Gastrocnemius medialis (tissue), 4 donors: ENCODE data around the gene GLRA1. TPM values are rescaled to one million over a fixed set of nuclear protein-coding genes. Genes with fewer than 3 reads are reported as not detected.
"Not testable (repeated sequence)": the region's sequence is repeated elsewhere in the genome, so short reads cannot be mapped to it uniquely, and the experiment has no call there.

Experiments
- ATAC-seq, 2 donors: fragments of 150-250 bp; one replicate each; pipeline ENCODE4 v1.9.1; 2016
- DNase-seq, 2 donors: peaks; one replicate each; pipeline ENCODE4 v3.0.0-alpha.2; 2019
- H3K27ac ChIP-seq, 4 donors: fragments of 200-600 bp; sonication (generic); 1 replicate in 1 of 4; 2 replicates in 3 of 4; pipeline ENCODE4 v1.5.1; 2016 to 2018; ENCODE audit warnings: mild to moderate bottlenecking in 2 of 4, moderate library complexity in 1 of 4
- H3K27me3 ChIP-seq, 3 donors: fragments of 200-600 bp; sonication (generic) in 2 of 3; 1 replicate in 1 of 3; 2 replicates in 2 of 3; pipeline versions ENCODE4 v1.5.1 to v1.6.0; 2016 to 2019; ENCODE audit warnings: mild to moderate bottlenecking in 1 of 3, moderate library complexity in 1 of 3
- H3K36me3 ChIP-seq, 2 donors: fragments of 200-600 bp; sonication (generic) in 1 of 2; one replicate each; pipeline ENCODE4 v1.5.1; 2017 to 2018
- H3K4me1 ChIP-seq, 2 donors: fragments of 200-600 bp; sonication (generic) in 1 of 2; one replicate each; pipeline ENCODE4 v1.5.1; 2016 to 2017; ENCODE audit warnings: mild to moderate bottlenecking in 2 of 2
- H3K4me3 ChIP-seq, 4 donors: fragments of 200-600 bp; sonication (generic) in 3 of 4; 1 replicate in 1 of 4; 2 replicates in 3 of 4; pipeline ENCODE4 v1.5.1; 2016 to 2019; ENCODE audit warnings: mild to moderate bottlenecking in 2 of 4
- H3K9me3 ChIP-seq, 3 donors: fragments of 200-600 bp; sonication (generic) in 2 of 3; 1 replicate in 1 of 3; 2 replicates in 2 of 3; pipeline ENCODE4 v1.5.1; 2016 to 2019
- POLR2A ChIP-seq, 2 donors: fragments of 450-650 bp; IDR thresholded peaks; one replicate each; pipeline ENCODE4 v1.6.1; 2017; ENCODE audit warnings: antibody characterized with exemption in 2 of 2, mild to moderate bottlenecking in 2 of 2, moderate library complexity in 2 of 2
- in situ Hi-C, 4 donors: fragments of 200-750 bp; cut with MboI; loops; one replicate each; pipeline versions ENCODE4 v1.15.0 to v1.8.0; 2017; ENCODE audit warnings: low sequenced_read_pairs in 4 of 4
- intact Hi-C: fragments of 100-400 bp; cut with DNase I; formaldehyde crosslinking; loops from one replicate; pipeline ENCODE4 v1.15.1; 2023; ENCODE audit warnings: low total_unique reads
- total RNA-seq, 4 donors: library from RNA; depleted of rRNA; stranded (reverse); fragments of >200 nt; gene quantifications; one replicate each; pipeline versions ENCODE4 v1.1.0 to v1.2.3, GENCODE V29; 2016
- TF ChIP-seq, protein P1 (sequence below), 5 experiments: fragments of 450-650 bp in 3 of 5; fragments of 200-600 bp in 2 of 5; sonication (generic) in 2 of 5; IDR thresholded peaks in 4 of 5; conservative IDR thresholded peaks in 1 of 5; 1 replicate in 4 of 5; 2 replicates in 1 of 5; pipeline ENCODE4 v1.5.1; 2016 to 2019; ENCODE audit warnings: antibody characterized with exemption in 5 of 5, mild to moderate bottlenecking in 3 of 5, moderate library complexity in 3 of 5

The GLRA1 gene
- total RNA-seq, 4 donors from 2014 or later, result not detected

DNA sequence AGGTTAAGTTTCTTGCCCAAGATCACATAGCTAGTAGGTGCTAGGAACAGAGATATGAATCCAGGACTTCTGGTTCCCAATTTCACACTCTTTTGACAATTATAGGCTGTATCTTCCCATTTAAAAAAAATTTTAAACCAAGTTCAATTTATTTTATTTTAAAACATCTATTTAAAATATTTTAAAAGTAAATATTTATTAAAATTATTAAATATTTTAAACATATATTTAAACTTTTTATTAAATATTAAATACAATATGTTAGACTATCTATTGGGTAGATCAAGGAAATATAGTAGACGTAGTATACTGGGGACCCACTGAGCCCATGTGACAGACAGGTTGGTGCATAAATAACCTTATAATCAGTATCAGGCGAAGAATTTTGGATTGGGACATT lies 54.8 kb downstream of the GLRA1 start:
- Histone ChIP-seq H3K4me1 (no peaks in the 10 kb centered on the region), H3K9me3 (no peaks in the 10 kb centered on the region), H3K27me3 (no peaks in the 10 kb centered on the region), H3K4me3 (no peak overlapping the region), H3K36me3 (no peaks in the 10 kb centered on the region), H3K27ac (no peak overlapping the region)
- TF ChIP-seq, protein P1, sequence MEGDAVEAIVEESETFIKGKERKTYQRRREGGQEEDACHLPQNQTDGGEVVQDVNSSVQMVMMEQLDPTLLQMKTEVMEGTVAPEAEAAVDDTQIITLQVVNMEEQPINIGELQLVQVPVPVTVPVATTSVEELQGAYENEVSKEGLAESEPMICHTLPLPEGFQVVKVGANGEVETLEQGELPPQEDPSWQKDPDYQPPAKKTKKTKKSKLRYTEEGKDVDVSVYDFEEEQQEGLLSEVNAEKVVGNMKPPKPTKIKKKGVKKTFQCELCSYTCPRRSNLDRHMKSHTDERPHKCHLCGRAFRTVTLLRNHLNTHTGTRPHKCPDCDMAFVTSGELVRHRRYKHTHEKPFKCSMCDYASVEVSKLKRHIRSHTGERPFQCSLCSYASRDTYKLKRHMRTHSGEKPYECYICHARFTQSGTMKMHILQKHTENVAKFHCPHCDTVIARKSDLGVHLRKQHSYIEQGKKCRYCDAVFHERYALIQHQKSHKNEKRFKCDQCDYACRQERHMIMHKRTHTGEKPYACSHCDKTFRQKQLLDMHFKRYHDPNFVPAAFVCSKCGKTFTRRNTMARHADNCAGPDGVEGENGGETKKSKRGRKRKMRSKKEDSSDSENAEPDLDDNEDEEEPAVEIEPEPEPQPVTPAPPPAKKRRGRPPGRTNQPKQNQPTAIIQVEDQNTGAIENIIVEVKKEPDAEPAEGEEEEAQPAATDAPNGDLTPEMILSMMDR (IDR thresholded peaks at IDR 0.05 in 4 of 5, conservative IDR thresholded peaks at IDR 0.05 in 1 of 5), result no peak
- TF ChIP-seq POLR2A (IDR thresholded peaks at IDR 0.05), result no peak
- in situ Hi-C loops, result no loop called here
- intact Hi-C loops, result no loop called here
- ATAC-seq (no peak), DNase-seq (no peak)

DNA sequence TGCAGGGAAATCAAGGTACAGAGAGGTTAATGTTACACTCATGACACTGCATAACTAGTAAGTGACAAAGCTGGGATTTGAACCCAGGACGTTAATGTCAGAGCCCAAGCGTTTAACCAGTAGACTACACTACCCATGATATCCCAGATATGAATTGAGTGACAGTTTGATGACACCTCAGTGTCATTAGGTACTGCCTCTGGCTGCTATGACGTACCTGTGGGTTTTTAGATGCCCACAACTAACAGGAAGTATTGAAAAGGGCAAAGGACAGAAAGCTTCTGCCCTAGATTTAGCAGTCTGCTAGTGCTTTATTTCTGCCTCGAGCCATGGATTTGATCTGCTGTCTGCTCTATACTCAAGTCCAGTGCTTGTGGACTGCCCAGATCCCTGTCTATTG lies 56.2 kb downstream of the GLRA1 start:
- H3K4me3 ChIP-seq, result no peak overlapping the region
- no peaks in the 10 kb centered on the region for H3K36me3 ChIP-seq
- in situ Hi-C loops, result no loop called here
- intact Hi-C loops, result no loop called here
- no peak for DNase-seq
- no peaks in the 10 kb centered on the region for H3K4me1 ChIP-seq
- H3K27me3 ChIP-seq, result no peaks in the 10 kb centered on the region
- ATAC-seq, result no peak
- TF ChIP-seq POLR2A (IDR thresholded peaks at IDR 0.05), result no peak
- TF ChIP-seq, protein P1 (IDR thresholded peaks at IDR 0.05 in 4 of 5, conservative IDR thresholded peaks at IDR 0.05 in 1 of 5), result no peak
- no peak overlapping the region for H3K27ac ChIP-seq
- H3K9me3 ChIP-seq, result no peaks in the 10 kb centered on the region

DNA sequence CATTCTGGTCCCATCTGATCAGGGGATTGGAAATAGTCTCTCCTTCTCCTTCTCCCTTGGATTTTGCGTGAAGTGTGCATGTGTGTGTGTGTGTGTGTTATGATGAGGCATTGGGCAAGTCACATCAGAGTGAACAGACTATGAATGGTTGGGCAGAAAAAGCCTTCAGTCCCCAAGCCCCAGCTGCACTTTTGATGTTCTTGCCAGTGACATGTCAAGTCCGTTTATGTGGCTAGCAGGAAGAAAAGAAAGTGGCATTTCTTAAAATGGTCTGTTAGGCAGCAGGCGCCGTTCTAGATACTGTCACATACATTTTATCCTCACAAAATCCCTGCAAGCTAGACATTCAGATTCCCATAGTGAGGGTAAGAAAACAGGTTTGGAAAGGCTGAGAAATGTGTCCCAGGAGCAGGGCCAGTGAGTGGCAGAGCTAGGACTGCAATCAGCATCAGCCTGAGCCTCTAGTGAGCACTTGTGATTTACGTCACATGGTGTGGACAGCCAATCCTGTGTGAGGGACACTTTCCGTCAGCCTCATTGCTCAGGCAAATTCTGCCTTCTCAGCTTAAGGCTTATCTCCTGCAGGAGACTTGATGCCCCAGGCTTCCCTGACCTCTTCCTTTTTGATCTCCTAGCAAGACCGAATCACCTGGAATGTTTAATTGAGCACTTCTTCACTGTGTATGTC lies 60.4 kb downstream of the GLRA1 start:
- H3K4me3 ChIP-seq, result no peak overlapping the region
- no peaks in the 10 kb centered on the region for H3K27me3 ChIP-seq
- H3K36me3 ChIP-seq, result no peaks in the 10 kb centered on the region
- ATAC-seq (no peak), DNase-seq (no peak)
- intact Hi-C loops, result no loop called here
- H3K9me3 ChIP-seq, result no peaks in the 10 kb centered on the region
- TF ChIP-seq POLR2A (IDR thresholded peaks at IDR 0.05), result no peak
- H3K4me1 ChIP-seq, result no peaks in the 10 kb centered on the region
- in situ Hi-C loops, result no loop called here
- H3K27ac ChIP-seq, result no peak overlapping the region

DNA sequence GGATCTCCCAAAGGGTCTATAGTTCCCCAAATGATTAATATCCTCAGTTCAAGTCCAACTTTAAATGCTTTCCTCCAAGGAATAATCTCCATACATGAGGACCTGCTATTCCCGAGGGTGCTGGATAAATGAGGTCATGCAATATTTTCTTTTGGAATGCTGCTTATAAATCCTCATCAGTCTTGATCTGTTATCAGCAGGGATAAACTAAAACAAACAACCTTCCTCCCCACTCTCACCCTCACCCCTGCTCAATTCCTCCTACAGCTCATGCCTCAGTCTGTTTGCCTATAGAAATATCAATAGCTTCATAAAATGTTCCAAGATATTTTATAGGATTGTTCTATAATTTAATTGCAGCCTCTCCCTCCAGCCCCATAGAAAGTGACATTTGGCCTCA lies 61.1 kb downstream of the GLRA1 start:
- no peak for ATAC-seq
- TF ChIP-seq, protein P1 (IDR thresholded peaks at IDR 0.05 in 4 of 5, conservative IDR thresholded peaks at IDR 0.05 in 1 of 5), result no peak
- no peak for TF ChIP-seq POLR2A (IDR thresholded peaks at IDR 0.05)
- H3K27ac ChIP-seq, result no peak overlapping the region

DNA sequence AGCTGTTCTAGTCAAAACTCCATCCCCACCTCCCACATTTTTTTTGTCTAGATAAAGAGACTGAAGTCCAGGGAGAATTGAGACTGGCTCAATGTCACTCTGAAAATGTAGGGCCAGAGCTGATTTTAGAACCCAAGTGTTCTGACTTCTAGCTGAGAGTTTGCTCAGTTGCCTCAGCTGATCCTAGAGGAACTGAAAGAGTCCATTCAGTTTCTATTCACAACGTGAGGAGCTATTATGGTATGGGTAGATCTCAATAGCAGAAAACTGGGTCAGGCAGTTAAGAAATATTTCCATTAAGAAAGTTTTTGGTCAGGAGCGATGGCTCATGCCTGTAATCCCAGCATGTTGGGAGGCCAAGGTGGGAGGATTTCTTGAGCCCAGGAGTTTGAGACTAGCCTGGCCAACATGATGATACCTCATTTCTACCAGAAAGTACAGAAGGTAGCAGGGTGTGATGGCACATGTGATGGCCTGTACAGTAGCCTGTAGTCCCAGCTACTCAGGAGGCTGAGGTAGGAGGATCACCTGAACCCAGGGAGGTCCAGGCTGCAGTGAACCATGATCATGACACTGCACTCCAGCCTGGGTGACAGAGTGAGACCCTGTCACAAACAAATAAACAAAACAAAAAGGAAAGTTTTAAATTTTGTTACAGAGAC lies 61.7 kb downstream of the GLRA1 start:
- H3K9me3 ChIP-seq, result no peaks in the 10 kb centered on the region
- no peak for TF ChIP-seq POLR2A (IDR thresholded peaks at IDR 0.05)
- TF ChIP-seq, protein P1 (IDR thresholded peaks at IDR 0.05 in 4 of 5, conservative IDR thresholded peaks at IDR 0.05 in 1 of 5), result no peak
- ATAC-seq (no peak), DNase-seq (no peak)
- no peaks in the 10 kb centered on the region for H3K36me3 ChIP-seq
- in situ Hi-C loops, result no loop called here
- intact Hi-C loops, result no loop called here
- no peaks in the 10 kb centered on the region for H3K4me1 ChIP-seq
- H3K27me3 ChIP-seq, result no peaks in the 10 kb centered on the region
- no peak overlapping the region for H3K4me3 ChIP-seq
- no peak overlapping the region for H3K27ac ChIP-seq

More for the DNA sequence above, 61.1 kb downstream of the GLRA1 start:
- intact Hi-C loops, result no loop called here
- H3K27me3 ChIP-seq, result no peaks in the 10 kb centered on the region
- in situ Hi-C loops, result no loop called here
- no peak overlapping the region for H3K4me3 ChIP-seq
- DNase-seq, result no peak
- no peaks in the 10 kb centered on the region for H3K36me3 ChIP-seq
- no peaks in the 10 kb centered on the region for H3K4me1 ChIP-seq
- no peaks in the 10 kb centered on the region for H3K9me3 ChIP-seq

DNA sequence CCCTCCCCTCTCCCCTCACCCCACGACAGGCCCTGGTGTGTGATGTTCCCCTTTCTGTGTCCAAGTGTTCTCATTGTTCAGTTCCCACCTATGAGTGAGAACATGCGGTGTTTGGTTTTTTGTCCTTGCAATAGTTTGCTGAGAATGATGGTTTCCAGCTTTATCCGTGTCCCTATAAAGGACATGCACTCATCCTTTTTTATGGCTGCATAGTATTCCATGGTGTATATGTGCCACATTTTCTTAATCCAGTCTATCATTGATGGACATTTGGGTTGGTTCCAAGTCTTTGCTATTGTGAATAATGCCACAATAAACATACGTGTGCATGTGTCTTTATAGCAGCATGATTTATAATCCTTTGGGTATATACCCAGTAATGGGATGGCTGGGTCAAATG lies 63.8 kb downstream of the GLRA1 start:
- H3K9me3 ChIP-seq, ATAC-seq, H3K4me3 ChIP-seq, DNase-seq, H3K27me3 ChIP-seq, H3K4me1 ChIP-seq, in situ Hi-C loops, H3K36me3 ChIP-seq, H3K27ac ChIP-seq, intact Hi-C loops: not testable (repeated sequence)
